Peyer's patch (tissue), 4 donors: ENCODE results near the gene PRPF39.

Experiments used
- CTCF ChIP-seq, 6 experiments: fragments of 450-650 bp in 4 of 6; fragments of 200-600 bp in 2 of 6; sonication (generic) in 1 of 6; IDR thresholded peaks; one replicate each; pipeline ENCODE4 v1.5.1; 2017 to 2019; ENCODE audit warnings: antibody characterized with exemption in 6 of 6, mild to moderate bottlenecking in 3 of 6, moderate library complexity in 1 of 6
- POLR2A ChIP-seq, 2 donors: fragments of 450-650 bp; IDR thresholded peaks; one replicate each; pipeline ENCODE4 v1.5.1; 2017; ENCODE audit warnings: antibody characterized with exemption in 2 of 2, mild to moderate bottlenecking in 2 of 2, moderate library complexity in 2 of 2

DNA sequence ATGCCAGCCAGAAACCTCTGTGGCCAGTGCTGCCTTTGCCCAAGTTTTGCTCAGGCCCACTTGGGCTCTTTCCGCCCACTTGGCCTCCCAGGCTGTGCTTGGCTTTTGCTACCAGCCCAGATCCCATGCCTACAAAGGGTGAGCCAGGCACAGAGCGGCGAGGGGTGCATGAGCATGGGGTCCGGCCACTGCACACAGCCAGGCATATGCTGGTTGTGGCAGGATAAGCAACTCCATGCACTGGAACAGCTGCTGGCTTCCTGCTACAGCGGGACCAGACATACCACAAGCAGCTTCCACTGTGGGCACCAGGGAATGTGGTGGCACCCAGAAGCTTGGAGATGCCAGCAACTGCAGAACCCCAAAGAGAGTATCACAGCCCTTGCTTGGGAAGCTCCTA is 45.7 kb upstream of the PRPF39 start:
- TF ChIP-seq CTCF (IDR thresholded peaks at IDR 0.05): no peak
- no peak for TF ChIP-seq POLR2A (IDR thresholded peaks at IDR 0.05)
